ENCODE data around the gene SLC46A1. TPM values are rescaled to one million over a fixed set of nuclear protein-coding genes. Genes with fewer than 3 reads are reported as not detected.

The SLC46A1 gene
- total RNA-seq, 1 donor from 2014 or later = 16.1 TPM

DNA sequence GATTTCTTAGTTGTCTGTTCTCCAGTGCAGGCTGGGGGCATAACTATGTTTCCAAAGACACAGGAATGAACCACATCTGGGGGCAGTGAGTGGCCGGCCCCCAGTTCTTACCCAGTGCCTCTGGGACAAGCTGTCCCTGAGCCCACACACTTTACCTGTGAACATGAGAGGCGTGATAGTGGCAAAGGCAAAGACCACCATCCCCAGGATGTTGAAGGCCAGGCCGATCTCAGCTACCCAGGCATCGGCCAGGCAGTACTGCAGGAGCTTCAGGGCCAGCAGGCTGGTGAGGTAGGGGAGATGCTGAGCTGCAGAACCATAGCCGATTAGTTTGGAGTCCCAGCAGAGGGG lies 1.6 kb downstream of the SLC46A1 start:
- Mint-ChIP-seq H3K4me1 (ENCODE audit: low read depth) (peaks cover 18% of the 10 kb centered on the region), H3K27me3 (no peaks in the 10 kb centered on the region), H3K4me3 (ENCODE audit: low read depth) (peak overlapping the region; percentile 80), H3K36me3 (ENCODE audit: insufficient read depth) (peaks cover 4% of the 10 kb centered on the region), H3K27ac (peak overlapping the region; percentile 37), H3K9me3 (ENCODE audit: low read depth) (no peaks in the 10 kb centered on the region)
- no peak for TF ChIP-seq CTCF (IDR thresholded peaks at IDR 0.05; ENCODE audit: unreplicated experiment)
- no peak for DNase-seq (ENCODE audit: low spot score, unreplicated experiment)

DNA sequence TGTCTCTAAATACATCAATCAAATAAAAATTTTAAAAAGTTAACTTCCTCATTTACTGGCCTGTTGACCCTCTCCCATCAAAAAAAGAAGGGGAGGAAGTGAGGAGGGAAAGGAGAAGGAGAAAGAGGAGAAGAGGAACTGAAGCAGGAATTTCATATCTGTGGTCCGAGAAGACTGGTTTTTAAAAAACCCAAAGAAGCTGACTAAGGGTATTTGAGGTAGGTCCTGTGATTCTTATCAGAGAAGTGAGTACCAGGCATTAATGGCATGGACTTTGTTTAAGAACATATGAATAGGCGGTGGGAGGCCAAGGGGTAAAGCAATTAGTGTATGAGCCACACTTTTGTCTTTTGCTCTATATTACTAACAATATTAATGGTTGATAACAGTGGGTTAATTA lies 2.0 kb downstream of the SLC46A1 start:
- Mint-ChIP-seq H3K9me3 (ENCODE audit: low read depth) (no peaks in the 10 kb centered on the region), H3K27me3 (no peaks in the 10 kb centered on the region)

DNA sequence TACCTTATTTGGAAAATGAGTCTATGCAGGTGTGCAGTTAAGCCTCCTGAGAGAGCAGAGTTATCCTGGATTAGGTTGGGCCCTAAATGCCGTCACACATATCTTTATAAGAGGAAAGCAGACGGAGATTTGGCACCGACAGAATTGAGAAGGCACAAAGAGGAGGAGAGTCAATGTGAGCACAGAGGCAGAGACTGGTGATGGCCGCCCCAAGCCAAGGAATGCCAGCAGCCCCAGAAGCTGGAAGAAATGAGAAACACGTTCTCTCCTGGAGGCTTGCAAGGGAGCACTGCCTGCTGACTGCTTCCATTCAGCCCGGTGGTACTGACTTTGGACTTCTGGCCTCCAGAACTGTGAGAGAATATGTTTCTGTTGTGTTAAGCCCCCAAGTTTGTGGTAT lies 3.2 kb downstream of the SLC46A1 start:
- peaks cover 4% of the 10 kb centered on the region for H3K36me3 Mint-ChIP-seq (ENCODE audit: insufficient read depth)
- DNase-seq (ENCODE audit: low spot score, unreplicated experiment) = no peak
- no peaks in the 10 kb centered on the region for H3K27me3 Mint-ChIP-seq
- no peaks in the 10 kb centered on the region for H3K9me3 Mint-ChIP-seq (ENCODE audit: low read depth)
- no peak for TF ChIP-seq CTCF (IDR thresholded peaks at IDR 0.05; ENCODE audit: unreplicated experiment)
- H3K4me3 Mint-ChIP-seq (ENCODE audit: low read depth) = no peak overlapping the region
- no peak overlapping the region for H3K27ac Mint-ChIP-seq
- peaks cover 15% of the 10 kb centered on the region for H3K4me1 Mint-ChIP-seq (ENCODE audit: low read depth)

More for the DNA sequence above, 2.0 kb downstream of the SLC46A1 start:
- H3K4me1 Mint-ChIP-seq (ENCODE audit: low read depth) = peaks cover 18% of the 10 kb centered on the region
- H3K36me3 Mint-ChIP-seq (ENCODE audit: insufficient read depth) = peaks cover 4% of the 10 kb centered on the region
- no peak for TF ChIP-seq CTCF (IDR thresholded peaks at IDR 0.05; ENCODE audit: unreplicated experiment)
- H3K4me3 Mint-ChIP-seq (ENCODE audit: low read depth) = peak overlapping the region; percentile 80
- no peak overlapping the region for H3K27ac Mint-ChIP-seq
- DNase-seq (ENCODE audit: low spot score, unreplicated experiment) = no peak

DNA sequence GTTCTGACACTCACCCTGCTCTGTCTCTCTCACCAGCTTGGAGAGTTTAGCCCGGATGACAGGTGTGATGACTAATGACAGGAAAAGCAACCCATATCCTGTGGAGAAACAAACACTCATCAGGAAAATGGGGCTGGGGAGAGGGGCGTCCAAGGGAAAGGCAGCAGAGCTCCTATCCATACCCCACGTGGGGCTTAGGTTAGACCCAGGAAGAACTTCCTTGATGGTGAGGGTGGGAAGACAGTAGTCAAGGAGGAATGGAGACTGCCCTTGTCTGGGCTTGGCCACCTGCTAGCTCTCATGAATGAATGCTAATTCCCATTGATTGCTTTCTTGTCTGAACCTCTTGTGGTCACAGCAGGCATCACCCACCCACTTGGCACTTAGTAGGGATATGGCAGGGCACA lies 3.8 kb downstream of the SLC46A1 start:
- no peak for DNase-seq (ENCODE audit: low spot score, unreplicated experiment)
- Mint-ChIP-seq H3K27me3 (no peaks in the 10 kb centered on the region), H3K36me3 (ENCODE audit: insufficient read depth) (peaks cover 4% of the 10 kb centered on the region), H3K4me3 (ENCODE audit: low read depth) (no peak overlapping the region), H3K4me1 (ENCODE audit: low read depth) (peaks cover 11% of the 10 kb centered on the region), H3K9me3 (ENCODE audit: low read depth) (no peaks in the 10 kb centered on the region), H3K27ac (no peak overlapping the region)
- TF ChIP-seq CTCF (IDR thresholded peaks at IDR 0.05; ENCODE audit: unreplicated experiment) = no peak

- H3K27ac Mint-ChIP-seq = no peak overlapping the region
- TF ChIP-seq CTCF (IDR thresholded peaks at IDR 0.05; ENCODE audit: unreplicated experiment) = no peak
- H3K27me3 Mint-ChIP-seq = no peaks in the 10 kb centered on the region
- peaks cover 6% of the 10 kb centered on the region for H3K4me1 Mint-ChIP-seq (ENCODE audit: low read depth)
- no peak overlapping the region for H3K4me3 Mint-ChIP-seq (ENCODE audit: low read depth)
- no peak for DNase-seq (ENCODE audit: low spot score, unreplicated experiment)
- H3K36me3 Mint-ChIP-seq (ENCODE audit: insufficient read depth) = peaks cover 4% of the 10 kb centered on the region
- no peaks in the 10 kb centered on the region for H3K9me3 Mint-ChIP-seq (ENCODE audit: low read depth)
These were observed 6.2 kb downstream of the SLC46A1 start for GRCh38 chr17:28399808-28400207.
